Stimulated activated memory B cell treated with anti-CD40 and anti-IgM and Interleukin-4, amounts not matched to agents 10 μg/mL and 1 μg/mL and 100 μg/mL, for 72 hours (primary cell): ENCODE measurements around the gene HSD17B2.
"Not testable (repeated sequence)": the region's sequence is repeated elsewhere in the genome, so short reads cannot be mapped to it uniquely, and the experiment has no call there.

Source experiments
- ATAC-seq: fragments of 150-1000 bp; cut with Tn5 transposase; 2 replicates; pipeline ENCODE4 v1.10.0; 2021
- H3K27ac Mint-ChIP-seq: one replicate; pipeline ENCODE4 v1.8.0; 2022; ENCODE audit warnings: mild to moderate bottlenecking, mixed read lengths
- H3K27me3 Mint-ChIP-seq: one replicate; pipeline ENCODE4 v1.8.0; 2022; ENCODE audit warnings: mixed read lengths
- H3K36me3 Mint-ChIP-seq: one replicate; pipeline ENCODE4 v1.8.0; 2022; ENCODE audit warnings: mixed read lengths
- H3K4me1 Mint-ChIP-seq: one replicate; pipeline ENCODE4 v1.8.0; 2022; ENCODE audit warnings: mixed read lengths
- H3K4me3 Mint-ChIP-seq: one replicate; pipeline ENCODE4 v1.8.0; 2022; ENCODE audit warnings: mild to moderate bottlenecking, moderate library complexity, mixed read lengths
- H3K9me3 Mint-ChIP-seq: one replicate; pipeline ENCODE4 v1.8.0; 2022; ENCODE audit warnings: mixed read lengths

The HSD17B2 gene

GRCh38 chr16:82034981-82035612 is at the start of gene HSD17B2:
TSS of gene HSD17B2 (plus strand) at chr16:82035253. CDS start at chr16:82035425, 172 bp downstream.
- H3K4me1 Mint-ChIP-seq: no peaks in the 10 kb centered on the region
- H3K27ac Mint-ChIP-seq: no peak within 1 kb of the TSS
- no peaks in the 10 kb centered on the region for H3K36me3 Mint-ChIP-seq
- peaks cover 43% of the 10 kb centered on the region for H3K27me3 Mint-ChIP-seq
- H3K9me3 Mint-ChIP-seq: no peaks in the 10 kb centered on the region
- H3K4me3 Mint-ChIP-seq: no peak within 1 kb of the TSS
- ATAC-seq: no peak

GRCh38 chr16:81987121-81987520 is 47.9 kb upstream of the HSD17B2 start:
- H3K9me3 Mint-ChIP-seq: no peaks in the 10 kb centered on the region
- no peak for ATAC-seq

GRCh38 chr16:81987706-81988105 is 47.3 kb upstream of the HSD17B2 start:
- H3K4me1 Mint-ChIP-seq: no peaks in the 10 kb centered on the region
- H3K27ac Mint-ChIP-seq: no peak overlapping the region
- H3K36me3 Mint-ChIP-seq: no peaks in the 10 kb centered on the region
- no peak overlapping the region for H3K4me3 Mint-ChIP-seq
- H3K9me3 Mint-ChIP-seq: no peaks in the 10 kb centered on the region
- ATAC-seq: no peak
- no peaks in the 10 kb centered on the region for H3K27me3 Mint-ChIP-seq

More at GRCh38 chr16:81987121-81987520, 47.9 kb upstream of the HSD17B2 start:
- H3K27me3 Mint-ChIP-seq: no peaks in the 10 kb centered on the region
- H3K36me3 Mint-ChIP-seq: no peaks in the 10 kb centered on the region
- no peak overlapping the region for H3K4me3 Mint-ChIP-seq
- no peaks in the 10 kb centered on the region for H3K4me1 Mint-ChIP-seq
- no peak overlapping the region for H3K27ac Mint-ChIP-seq

- no peaks in the 10 kb centered on the region for H3K4me1 Mint-ChIP-seq
- H3K27me3 Mint-ChIP-seq: no peaks in the 10 kb centered on the region
- H3K4me3 Mint-ChIP-seq: no peak overlapping the region
- no peak overlapping the region for H3K27ac Mint-ChIP-seq
- H3K36me3 Mint-ChIP-seq: peaks cover 12% of the 10 kb centered on the region
- H3K9me3 Mint-ChIP-seq: no peaks in the 10 kb centered on the region
- no peak for ATAC-seq
These were observed 42.2 kb upstream of the HSD17B2 start for GRCh38 chr16:81992859-81993258.

DNA sequence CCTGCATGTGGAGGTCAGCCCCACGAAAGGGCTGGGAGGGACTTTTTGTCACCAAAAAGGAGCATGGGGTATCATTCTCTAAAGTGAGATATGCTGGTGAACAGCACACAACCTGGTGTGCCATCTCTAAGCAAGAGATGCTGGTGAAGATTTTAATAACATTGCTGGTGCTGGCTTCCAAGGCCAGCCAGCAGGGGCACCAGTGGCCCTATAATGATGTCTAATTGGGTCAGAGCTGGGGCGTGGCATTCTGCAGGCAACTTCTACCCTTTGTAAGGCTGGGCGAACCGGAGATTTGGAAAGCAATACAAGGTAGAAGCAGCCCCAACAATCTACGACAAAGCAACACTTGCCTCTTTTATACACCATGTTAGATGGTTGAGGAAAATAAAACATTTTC is 40.6 kb upstream of the HSD17B2 start:
- H3K9me3 Mint-ChIP-seq: no peaks in the 10 kb centered on the region
- ATAC-seq: no peak
- no peak overlapping the region for H3K4me3 Mint-ChIP-seq
- no peaks in the 10 kb centered on the region for H3K27me3 Mint-ChIP-seq
- H3K4me1 Mint-ChIP-seq: no peaks in the 10 kb centered on the region
- H3K36me3 Mint-ChIP-seq: peaks cover 22% of the 10 kb centered on the region
- no peak overlapping the region for H3K27ac Mint-ChIP-seq

- no peak for ATAC-seq
- no peaks in the 10 kb centered on the region for H3K9me3 Mint-ChIP-seq
- H3K27me3 Mint-ChIP-seq: no peaks in the 10 kb centered on the region
- H3K36me3 Mint-ChIP-seq: peaks cover 29% of the 10 kb centered on the region
- H3K27ac Mint-ChIP-seq: no peak overlapping the region
- no peak overlapping the region for H3K4me3 Mint-ChIP-seq
- H3K4me1 Mint-ChIP-seq: no peaks in the 10 kb centered on the region
These were observed 39.4 kb upstream of the HSD17B2 start for GRCh38 chr16:81995651-81996050.

DNA sequence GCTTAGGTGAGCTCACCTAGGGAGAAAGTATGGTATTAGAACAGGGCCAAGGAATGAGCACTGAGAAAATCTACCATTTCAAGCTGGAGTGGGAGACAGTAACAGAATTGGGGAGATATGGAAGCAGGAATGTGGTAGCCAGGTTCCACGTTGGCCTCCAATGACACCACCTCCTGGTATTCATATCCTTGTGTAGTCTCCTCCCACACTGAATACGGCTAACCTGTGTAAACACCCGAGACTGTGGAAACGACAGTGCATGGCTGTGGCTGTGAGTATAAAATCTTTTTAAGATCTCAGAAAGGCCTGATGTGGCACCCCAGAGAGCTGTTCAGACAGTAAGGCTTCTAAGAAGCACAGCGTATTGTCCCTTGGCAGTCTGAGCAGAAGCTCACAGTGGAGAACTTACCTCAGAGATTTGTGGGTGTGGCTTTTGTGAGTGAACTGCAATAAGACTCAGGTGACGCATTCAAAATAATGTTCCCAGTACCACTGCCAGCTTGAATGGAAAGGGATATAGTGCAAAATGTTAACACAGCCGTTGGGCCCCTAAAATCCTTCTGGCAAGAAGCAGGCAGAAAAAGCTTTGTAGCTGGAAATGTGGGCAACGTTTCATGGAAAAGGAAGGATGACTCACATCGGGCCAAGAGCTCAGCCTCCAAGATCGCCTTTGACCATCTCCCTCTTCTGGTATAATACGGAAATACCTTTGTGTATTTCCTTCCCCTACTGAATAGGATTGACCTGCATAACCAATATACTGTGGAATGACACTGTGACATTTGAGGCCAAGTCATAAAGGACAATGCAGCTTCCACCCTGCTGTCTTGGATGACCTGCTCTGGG is 38.2 kb upstream of the HSD17B2 start:
- no peak for ATAC-seq
- Mint-ChIP-seq H3K27ac (no peak overlapping the region), H3K36me3 (peaks cover 36% of the 10 kb centered on the region), H3K9me3 (no peaks in the 10 kb centered on the region), H3K27me3 (no peaks in the 10 kb centered on the region), H3K4me1 (no peaks in the 10 kb centered on the region), H3K4me3 (no peak overlapping the region)

GRCh38 chr16:81997738-81998137 is 37.3 kb upstream of the HSD17B2 start:
- H3K4me3 Mint-ChIP-seq: no peak overlapping the region
- no peaks in the 10 kb centered on the region for H3K4me1 Mint-ChIP-seq
- H3K36me3 Mint-ChIP-seq: peaks cover 41% of the 10 kb centered on the region
- no peaks in the 10 kb centered on the region for H3K27me3 Mint-ChIP-seq
- H3K27ac Mint-ChIP-seq: no peak overlapping the region
- no peak for ATAC-seq
- H3K9me3 Mint-ChIP-seq: no peaks in the 10 kb centered on the region

DNA sequence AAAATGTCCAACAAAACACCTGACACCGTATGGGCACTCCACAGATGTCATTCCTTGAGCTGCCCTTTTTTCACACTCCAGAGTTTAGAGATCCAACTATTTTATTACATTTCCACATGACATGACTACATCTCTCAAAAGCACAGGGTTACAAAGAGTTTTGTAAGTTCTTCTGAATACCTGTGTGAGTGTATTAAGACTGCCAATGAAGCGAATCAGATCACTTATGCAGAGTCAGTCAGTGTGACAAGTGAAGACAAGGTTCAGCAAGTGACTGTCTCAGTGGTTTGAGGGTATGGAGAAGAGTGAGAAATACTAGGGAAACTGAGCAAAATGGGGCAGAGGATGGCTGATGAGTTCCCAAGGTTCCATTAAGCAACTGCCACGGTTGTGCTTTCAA is 32.2 kb upstream of the HSD17B2 start:
- H3K4me3 Mint-ChIP-seq: no peak overlapping the region
- H3K27ac Mint-ChIP-seq: no peak overlapping the region
- no peak for ATAC-seq
- no peaks in the 10 kb centered on the region for H3K9me3 Mint-ChIP-seq
- H3K36me3 Mint-ChIP-seq: peaks cover 64% of the 10 kb centered on the region
- no peaks in the 10 kb centered on the region for H3K27me3 Mint-ChIP-seq
- H3K4me1 Mint-ChIP-seq: no peaks in the 10 kb centered on the region

GRCh38 chr16:82004601-82005000 is 30.5 kb upstream of the HSD17B2 start:
- no peak overlapping the region for H3K4me3 Mint-ChIP-seq
- no peak for ATAC-seq
- no peaks in the 10 kb centered on the region for H3K4me1 Mint-ChIP-seq
- H3K27ac Mint-ChIP-seq: no peak overlapping the region
- H3K27me3 Mint-ChIP-seq: no peaks in the 10 kb centered on the region
- H3K9me3 Mint-ChIP-seq: peaks cover 6% of the 10 kb centered on the region
- peaks cover 71% of the 10 kb centered on the region for H3K36me3 Mint-ChIP-seq

- ATAC-seq: no peak
- Mint-ChIP-seq H3K27me3 (no peaks in the 10 kb centered on the region), H3K9me3 (peaks cover 6% of the 10 kb centered on the region), H3K4me1 (peaks cover under 1% of the 10 kb centered on the region), H3K4me3 (no peak overlapping the region), H3K27ac (no peak overlapping the region), H3K36me3 (peaks cover 67% of the 10 kb centered on the region)
These were observed 29.8 kb upstream of the HSD17B2 start for GRCh38 chr16:82005027-82005830.

- Mint-ChIP-seq H3K27me3 (no peaks in the 10 kb centered on the region), H3K27ac (no peak overlapping the region), H3K9me3 (peaks cover 6% of the 10 kb centered on the region), H3K4me1 (peaks cover 9% of the 10 kb centered on the region), H3K36me3 (peaks cover 67% of the 10 kb centered on the region), H3K4me3 (no peak overlapping the region)
- ATAC-seq: no peak
These were observed 29.0 kb upstream of the HSD17B2 start for GRCh38 chr16:82006036-82006435.

DNA sequence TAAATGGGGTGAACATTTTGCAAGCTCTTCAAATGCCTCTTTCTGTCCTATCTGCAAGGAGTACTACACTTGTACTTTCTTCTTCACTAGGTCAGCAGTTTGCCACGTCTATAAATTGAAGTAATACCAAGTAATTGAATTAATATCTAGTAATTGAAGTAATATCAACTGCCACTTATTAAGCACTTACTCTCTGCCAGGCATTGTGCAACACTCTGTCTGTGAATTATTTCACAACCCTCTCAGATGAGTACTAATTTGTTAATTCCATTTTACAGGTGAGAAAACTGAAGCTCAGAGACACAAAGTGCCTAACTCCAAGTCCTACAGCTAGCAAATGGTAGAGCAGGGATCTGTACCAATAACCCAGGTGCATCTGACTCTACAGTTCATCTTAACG is 27.9 kb upstream of the HSD17B2 start:
- Mint-ChIP-seq H3K9me3 (peaks cover 6% of the 10 kb centered on the region), H3K27me3 (no peaks in the 10 kb centered on the region), H3K4me1 (peaks cover 17% of the 10 kb centered on the region), H3K27ac (no peak overlapping the region), H3K36me3 (peaks cover 56% of the 10 kb centered on the region), H3K4me3 (no peak overlapping the region)
- no peak for ATAC-seq

- no peak overlapping the region for H3K4me3 Mint-ChIP-seq
- peaks cover 17% of the 10 kb centered on the region for H3K4me1 Mint-ChIP-seq
- no peaks in the 10 kb centered on the region for H3K27me3 Mint-ChIP-seq
- H3K9me3 Mint-ChIP-seq: peaks cover 6% of the 10 kb centered on the region
- H3K27ac Mint-ChIP-seq: no peak overlapping the region
- no peak for ATAC-seq
- H3K36me3 Mint-ChIP-seq: peaks cover 51% of the 10 kb centered on the region
These were observed 26.0 kb upstream of the HSD17B2 start for GRCh38 chr16:82008957-82009592.

DNA sequence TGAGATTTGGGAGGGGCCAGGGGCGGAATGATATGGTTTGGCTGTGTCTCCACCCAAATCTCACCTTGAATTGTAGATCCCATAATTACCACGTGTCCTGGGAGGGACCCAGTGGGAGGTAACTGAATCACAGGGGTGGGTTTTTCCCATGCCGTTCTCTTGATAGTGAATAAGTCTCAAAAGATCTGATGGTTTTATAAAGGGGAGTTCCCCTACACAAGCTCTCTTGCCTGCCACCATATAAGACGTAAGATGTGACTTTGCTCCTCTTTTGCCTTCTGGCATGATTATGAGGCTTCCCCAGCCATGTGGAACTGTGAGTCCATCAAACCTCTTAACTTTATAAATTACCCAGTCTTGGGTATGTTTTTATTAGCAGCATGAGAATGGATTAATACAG is 25.3 kb upstream of the HSD17B2 start:
- not testable (repeated sequence) for ATAC-seq, H3K27ac Mint-ChIP-seq, H3K4me3 Mint-ChIP-seq, H3K27me3 Mint-ChIP-seq, H3K9me3 Mint-ChIP-seq
- peaks cover 44% of the 10 kb centered on the region for H3K36me3 Mint-ChIP-seq
- H3K4me1 Mint-ChIP-seq: peaks cover 17% of the 10 kb centered on the region
